ENCODE measurements around the gene RNF114.

The RNF114 gene

GRCh38 chr20:49981218-49982071, 45.2 kb downstream of the RNF114 start:
- no peak overlapping the region for H3K27ac ChIP-seq (ENCODE audit: low read length)
- H3K4me3 ChIP-seq (ENCODE audit: low read length), result peak overlapping the region; percentile 68
- H3K9me3 ChIP-seq (ENCODE audit: insufficient read depth, low read length), result no peaks in the 10 kb centered on the region
- no peaks in the 10 kb centered on the region for H3K79me2 ChIP-seq (ENCODE audit: low read length)
- no peaks in the 10 kb centered on the region for H4K20me1 ChIP-seq (ENCODE audit: insufficient read depth, low read length)
- peaks cover 4% of the 10 kb centered on the region; the same call in 1 of the 2 replicates for H3K27me3 ChIP-seq (ENCODE audit: low read depth, low read length)
- peaks cover 43% of the 10 kb centered on the region for H3K4me1 ChIP-seq (ENCODE audit: low read length)
- H3K36me3 ChIP-seq (replicated peaks; ENCODE audit: low read depth, low read length), result peaks cover 7% of the 10 kb centered on the region
- H2AFZ ChIP-seq (ENCODE audit: low read depth, low read length), result peak overlapping the region; percentile 34; the same call in 1 of the 2 replicates
- no peak for TF ChIP-seq EZH2phosphoT487 (IDR thresholded peaks at IDR 0.05; ENCODE audit: low read depth)
- TF ChIP-seq CTCF (IDR thresholded peaks at IDR 0.05; ENCODE audit: low read depth, low read length), result no peak
- peak overlapping the region; percentile 73 for H3K4me2 ChIP-seq (ENCODE audit: low read length)
- H3K9ac ChIP-seq (ENCODE audit: low read length), result peak overlapping the region; percentile 54; the same call in 1 of the 2 replicates

GRCh38 chr20:49982072-49982345, 45.8 kb downstream of the RNF114 start:
- Histone ChIP-seq H3K9ac (ENCODE audit: low read length) (peak overlapping the region; percentile 54), H2AFZ (ENCODE audit: low read depth, low read length) (peak overlapping the region; percentile 34; the same call in 1 of the 2 replicates), H3K9me3 (ENCODE audit: insufficient read depth, low read length) (no peaks in the 10 kb centered on the region), H3K4me2 (ENCODE audit: low read length) (peak overlapping the region; percentile 73), H3K79me2 (ENCODE audit: low read length) (no peaks in the 10 kb centered on the region), H3K4me3 (ENCODE audit: low read length) (peak overlapping the region; percentile 68), H3K27me3 (ENCODE audit: low read depth, low read length) (peaks cover 4% of the 10 kb centered on the region; the same call in 1 of the 2 replicates), H4K20me1 (ENCODE audit: insufficient read depth, low read length) (no peaks in the 10 kb centered on the region), H3K36me3 (replicated peaks; ENCODE audit: low read depth, low read length) (peaks cover 7% of the 10 kb centered on the region), H3K27ac (ENCODE audit: low read length) (peak overlapping the region; percentile 5), H3K4me1 (ENCODE audit: low read length) (peaks cover 41% of the 10 kb centered on the region)
- no peak for TF ChIP-seq EZH2phosphoT487 (IDR thresholded peaks at IDR 0.05; ENCODE audit: low read depth)

GRCh38 chr20:49982346-49983122, 46.3 kb downstream of the RNF114 start, which contains the start of gene SNAI1:
SNAI1 (plus strand) TSS chr20:49982980; CDS start chr20:49983060, 80 bp downstream.
- peaks cover 36% of the 10 kb centered on the region for H3K4me1 ChIP-seq (ENCODE audit: low read length)
- H3K36me3 ChIP-seq (replicated peaks; ENCODE audit: low read depth, low read length), result peaks cover 7% of the 10 kb centered on the region
- H3K9ac ChIP-seq (ENCODE audit: low read length), result peak within 1 kb of the TSS; percentile 71
- TF ChIP-seq EZH2phosphoT487 (IDR thresholded peaks at IDR 0.05; ENCODE audit: low read depth) (no peak), CTCF (IDR thresholded peaks at IDR 0.05; ENCODE audit: low read depth, low read length) (peak; percentile 87)
- no peaks in the 10 kb centered on the region for H3K9me3 ChIP-seq (ENCODE audit: insufficient read depth, low read length)
- H3K4me3 ChIP-seq (ENCODE audit: low read length), result peak within 1 kb of the TSS; percentile 79
- H3K79me2 ChIP-seq (ENCODE audit: low read length), result no peaks in the 10 kb centered on the region
- peak within 1 kb of the TSS; percentile 5 for H3K27ac ChIP-seq (ENCODE audit: low read length)
- peak within 1 kb of the TSS; percentile 94 for H3K4me2 ChIP-seq (ENCODE audit: low read length)
- no peaks in the 10 kb centered on the region for H4K20me1 ChIP-seq (ENCODE audit: insufficient read depth, low read length)
- peak within 1 kb of the TSS; percentile 34; the same call in 1 of the 2 replicates for H2AFZ ChIP-seq (ENCODE audit: low read depth, low read length)
- H3K27me3 ChIP-seq (ENCODE audit: low read depth, low read length), result peaks cover 4% of the 10 kb centered on the region; the same call in 1 of the 2 replicates

GRCh38 chr20:49983123-49983847, 47.1 kb downstream of the RNF114 start:
- peak overlapping the region; percentile 94 for H3K4me2 ChIP-seq (ENCODE audit: low read length)
- peaks cover 11% of the 10 kb centered on the region for H3K36me3 ChIP-seq (replicated peaks; ENCODE audit: low read depth, low read length)
- no peaks in the 10 kb centered on the region for H4K20me1 ChIP-seq (ENCODE audit: insufficient read depth, low read length)
- TF ChIP-seq EZH2phosphoT487 (IDR thresholded peaks at IDR 0.05; ENCODE audit: low read depth), result no peak
- no peak for TF ChIP-seq CTCF (IDR thresholded peaks at IDR 0.05; ENCODE audit: low read depth, low read length)
- no peak overlapping the region for H3K27ac ChIP-seq (ENCODE audit: low read length)
- no peaks in the 10 kb centered on the region for H3K79me2 ChIP-seq (ENCODE audit: low read length)
- H3K9me3 ChIP-seq (ENCODE audit: insufficient read depth, low read length), result no peaks in the 10 kb centered on the region
- H2AFZ ChIP-seq (ENCODE audit: low read depth, low read length), result no peak overlapping the region
- H3K27me3 ChIP-seq (ENCODE audit: low read depth, low read length), result peaks cover 4% of the 10 kb centered on the region; the same call in 1 of the 2 replicates
- peak overlapping the region; percentile 71 for H3K9ac ChIP-seq (ENCODE audit: low read length)
- peaks cover 35% of the 10 kb centered on the region for H3K4me1 ChIP-seq (ENCODE audit: low read length)
- peak overlapping the region; percentile 79 for H3K4me3 ChIP-seq (ENCODE audit: low read length)
